ENCODE measurements around the gene KRT76.

- TF ChIP-seq CTCF (conservative IDR thresholded peaks at IDR 0.05; ENCODE audit: low read depth in 2 of 2) (no peak), REST (IDR thresholded peaks at IDR 0.05; ENCODE audit: unreplicated experiment) (no peak)
These were observed 15.3 kb downstream of the KRT76 start for GRCh38 chr12:52761802-52762201.

Data from GM23338 (cell line).